ENCODE measurements around the gene C1orf198. TPM values are rescaled to one million over a fixed set of nuclear protein-coding genes. Genes with fewer than 3 reads are reported as not detected.

C1orf198 gene
- total RNA-seq, 1 experiment from 2014 or later: 22.9 TPM

GRCh38 chr1:230884646-230885045 lies 16.3 kb upstream of the C1orf198 start:
- Histone ChIP-seq H3K4me1 (ENCODE audit: control insufficient read depth in 1 of 2, insufficient read depth in 2 of 2, low read length in 2 of 2) (no peaks in the 10 kb centered on the region), H3K27me3 (ENCODE audit: insufficient read depth, low read length) (no peaks in the 10 kb centered on the region), H3K9me2 (ENCODE audit: insufficient read depth) (no peaks in the 10 kb centered on the region), H3K9ac (ENCODE audit: low read length) (no peak overlapping the region), H3K27ac (ENCODE audit: low read depth, low read length) (no peak overlapping the region), H4K20me1 (ENCODE audit: insufficient read depth) (no peaks in the 10 kb centered on the region), H2AFZ (ENCODE audit: low read depth, low read length, poor library complexity, severe bottlenecking) (no peak overlapping the region), H3K4me3 (replicated peaks in 1 of 2; ENCODE audit: low read depth in 1 of 2, low read length in 2 of 2) (no peak overlapping the region), H3K36me3 (ENCODE audit: control insufficient read depth in 1 of 2, insufficient read depth in 2 of 2, low read length in 2 of 2) (no peaks in the 10 kb centered on the region), H3K4me2 (ENCODE audit: low read length) (no peak overlapping the region), H3K79me2 (ENCODE audit: insufficient read depth, low read length) (no peaks in the 10 kb centered on the region), H3K9me3 (ENCODE audit: control insufficient read depth in 1 of 2, insufficient read depth in 1 of 2, low read depth in 1 of 2, low read length in 2 of 2) (peaks cover 0 to 9% of the 10 kb centered on the region in 2 experiments; a peak in 1 of 4 replicates)
- DNase-seq (ENCODE audit: low read depth, low spot score) (no peak), ATAC-seq (no peak)
- no TSS peak for BruUV-seq (replicated peaks)
- ChIA-PET CTCF (no interaction called here), RAD21 (ENCODE audit: low non-redundant PET in 1 of 2, low total read pairs in 2 of 2, uncharacterized antibody in 2 of 2, unreplicated experiment in 2 of 2) (no interaction called here), POLR2A (no interaction called here)
- intact Hi-C loops (cut with micrococcal nuclease): no loop called here
- TF ChIP-seq TCF7L2 (IDR thresholded peaks at IDR 0.05; ENCODE audit: borderline replicate concordance, extremely low read depth, insufficient read depth, insufficient read length) (no peak), POLR2AphosphoS5 (IDR thresholded peaks at IDR 0.05; ENCODE audit: low read depth, low read length) (no peak), ZFX (IDR thresholded peaks at IDR 0.05) (no peak), ZBTB33 (IDR thresholded peaks at IDR 0.05; ENCODE audit: extremely low read depth, insufficient replicate concordance, low read length) (no peak), EZH2 (IDR thresholded peaks at IDR 0.05) (no peak), REST (IDR thresholded peaks at IDR 0.05; ENCODE audit: low read depth) (no peak), POLR2A (IDR thresholded peaks at IDR 0.05; ENCODE audit: borderline replicate concordance, extremely low read depth, insufficient read depth, insufficient read length) (no peak), ELF1 (IDR thresholded peaks at IDR 0.05; ENCODE audit: borderline replicate concordance, low read depth) (no peak), ZNF274 (IDR thresholded peaks at IDR 0.05; ENCODE audit: low read depth, low read length) (no peak), EGR1 (IDR thresholded peaks at IDR 0.05; ENCODE audit: low read depth) (no peak), SRF (IDR thresholded peaks at IDR 0.05; ENCODE audit: low read depth) (no peak), CEBPB (IDR thresholded peaks at IDR 0.05; ENCODE audit: low read depth) (no peak), EZH2phosphoT487 (IDR thresholded peaks at IDR 0.05; ENCODE audit: borderline replicate concordance) (no peak), SP1 (IDR thresholded peaks at IDR 0.05; ENCODE audit: low read depth) (no peak), JUND (IDR thresholded peaks at IDR 0.05) (no peak), CBX3 (IDR thresholded peaks at IDR 0.05; ENCODE audit: low read depth) (no peak; the same call in 1 of the 2 replicates), FOSL1 (IDR thresholded peaks at IDR 0.05; ENCODE audit: low read depth) (no peak), CTCF (IDR thresholded peaks at IDR 0.05 in 2 of 3, conservative IDR thresholded peaks at IDR 0.05 in 1 of 3; ENCODE audit: borderline replicate concordance in 1 of 3, insufficient read depth in 1 of 3, low read depth in 2 of 3, low read length in 2 of 3) (no peak), MAX (IDR thresholded peaks at IDR 0.05) (no peak)

All from HCT116 (cell line).